ENCODE results near the gene INPP5A. TPM values are rescaled to one million over a fixed set of nuclear protein-coding genes. Genes with fewer than 3 reads are reported as not detected.
A peak's percentile ranks its signal among the peaks of the same experiment; 100 is the strongest.

INPP5A gene
- total RNA-seq, 1 experiment from 2014 or later, result 12.3 TPM

GRCh38 chr10:132643709-132644526 lies 106.3 kb downstream of the INPP5A start:
- Histone ChIP-seq H2AFZ (ENCODE audit: low read depth, low read length, poor library complexity, severe bottlenecking) (no peak overlapping the region), H3K9ac (ENCODE audit: low read length) (no peak overlapping the region), H3K36me3 (ENCODE audit: control insufficient read depth in 1 of 2, insufficient read depth in 2 of 2, low read length in 2 of 2) (no peaks in the 10 kb centered on the region), H3K79me2 (ENCODE audit: insufficient read depth, low read length) (no peaks in the 10 kb centered on the region), H3K27ac (ENCODE audit: low read depth, low read length) (no peak overlapping the region), H3K9me2 (ENCODE audit: insufficient read depth) (no peaks in the 10 kb centered on the region), H3K27me3 (ENCODE audit: insufficient read depth, low read length) (no peaks in the 10 kb centered on the region), H3K4me1 (ENCODE audit: control insufficient read depth in 1 of 2, insufficient read depth in 2 of 2, low read length in 2 of 2) (no peaks in the 10 kb centered on the region), H3K4me3 (replicated peaks in 1 of 2; ENCODE audit: low read depth in 1 of 2, low read length in 2 of 2) (no peak overlapping the region), H3K4me2 (ENCODE audit: low read length) (no peak overlapping the region), H3K9me3 (ENCODE audit: control insufficient read depth in 1 of 2, insufficient read depth in 1 of 2, low read depth in 1 of 2, low read length in 2 of 2) (no peaks in the 10 kb centered on the region), H4K20me1 (ENCODE audit: insufficient read depth) (no peaks in the 10 kb centered on the region)
- DNase-seq (ENCODE audit: low read depth, low spot score), result no peak
- CTCF ChIA-PET, result no interaction called here
- no peak for TF ChIP-seq POLR2A (IDR thresholded peaks at IDR 0.05; ENCODE audit: borderline replicate concordance, extremely low read depth, insufficient read depth, insufficient read length)
- TF ChIP-seq RAD21 (IDR thresholded peaks at IDR 0.05; ENCODE audit: low read depth), result no peak
- no peak for TF ChIP-seq YY1 (IDR thresholded peaks at IDR 0.05; ENCODE audit: extremely low read depth, insufficient replicate concordance, low read depth, low read length)
- no peak for TF ChIP-seq POLR2AphosphoS5 (IDR thresholded peaks at IDR 0.05; ENCODE audit: low read depth, low read length)
- no peak for TF ChIP-seq JUND (IDR thresholded peaks at IDR 0.05)
- no peak for TF ChIP-seq ZBTB33 (IDR thresholded peaks at IDR 0.05; ENCODE audit: extremely low read depth, insufficient replicate concordance, low read length)
- intact Hi-C loops (cut with micrococcal nuclease), result no loop called here
- RAD21 ChIA-PET (ENCODE audit: low non-redundant PET in 1 of 2, low total read pairs in 2 of 2, uncharacterized antibody in 2 of 2, unreplicated experiment in 2 of 2), result no interaction called here
- POLR2A ChIA-PET, result no interaction called here
- BruUV-seq (replicated peaks), result no TSS peak
- peak; percentile 59; the same call in 1 of the 2 replicates for ATAC-seq
